ENCODE measurements around the gene ATM.

Gene ATM

GRCh38 chr11:108235633-108236032 is 12.8 kb downstream of the ATM start:
- DNase-seq (no peak), ATAC-seq (ENCODE audit: insufficient read depth, low read depth) (no peak)
- TF ChIP-seq CTCF (IDR thresholded peaks at IDR 0.05; ENCODE audit: borderline replicate concordance, extremely low read depth, low read length, poor library complexity, severe bottlenecking) (no peak), EZH2 (IDR thresholded peaks at IDR 0.05; ENCODE audit: borderline replicate concordance, low read depth, low read length, severe bottlenecking) (no peak)
- peaks cover 56% of the 10 kb centered on the region for H3K36me3 ChIP-seq (ENCODE audit: insufficient read depth, low read length)
- no peaks in the 10 kb centered on the region for H3K9me3 ChIP-seq (ENCODE audit: insufficient read depth, low read length, severe bottlenecking)
- H3K79me2 ChIP-seq (ENCODE audit: insufficient read depth, low read length): peaks cover 40% of the 10 kb centered on the region
- peak overlapping the region; percentile 41 for H3K9ac ChIP-seq (ENCODE audit: low read depth, low read length)
- 0 out of 4 replicates have a peak overlapping the region, but pooled peaks of 1 of the 2 experiments have one; percentile 6 for H3K4me3 ChIP-seq (ENCODE audit: low read depth in 1 of 2, low read length in 2 of 2)
- peak overlapping the region; percentile 55 for H3K4me2 ChIP-seq (ENCODE audit: insufficient read depth, low read length)
- H3K27ac ChIP-seq (ENCODE audit: low read length): peak overlapping the region; percentile 94
- no peaks in the 10 kb centered on the region for H3K27me3 ChIP-seq (ENCODE audit: insufficient read depth, low read length, poor library complexity)
- H3K4me1 ChIP-seq (ENCODE audit: insufficient read depth, low read length): peaks cover 63% of the 10 kb centered on the region
- no peak overlapping the region for H2AFZ ChIP-seq (ENCODE audit: low read depth, low read length)
- no peaks in the 10 kb centered on the region for H4K20me1 ChIP-seq (ENCODE audit: insufficient read depth, low read length)

GRCh38 chr11:108237058-108237481 is 14.2 kb downstream of the ATM start:
- H3K27ac ChIP-seq (ENCODE audit: low read length): peak overlapping the region; percentile 94
- H2AFZ ChIP-seq (ENCODE audit: low read depth, low read length): no peak overlapping the region
- H3K4me1 ChIP-seq (ENCODE audit: insufficient read depth, low read length): peaks cover 67% of the 10 kb centered on the region
- no peaks in the 10 kb centered on the region for H4K20me1 ChIP-seq (ENCODE audit: insufficient read depth, low read length)
- H3K9me3 ChIP-seq (ENCODE audit: insufficient read depth, low read length, severe bottlenecking): no peaks in the 10 kb centered on the region
- H3K9ac ChIP-seq (ENCODE audit: low read depth, low read length): peak overlapping the region; percentile 49
- peaks cover 31% of the 10 kb centered on the region for H3K79me2 ChIP-seq (ENCODE audit: insufficient read depth, low read length)
- H3K4me2 ChIP-seq (ENCODE audit: insufficient read depth, low read length): peak overlapping the region; percentile 55
- H3K36me3 ChIP-seq (ENCODE audit: insufficient read depth, low read length): peaks cover 52% of the 10 kb centered on the region
- TF ChIP-seq EZH2 (IDR thresholded peaks at IDR 0.05; ENCODE audit: borderline replicate concordance, low read depth, low read length, severe bottlenecking) (no peak), CTCF (IDR thresholded peaks at IDR 0.05; ENCODE audit: borderline replicate concordance, extremely low read depth, low read length, poor library complexity, severe bottlenecking) (no peak)
- ATAC-seq (ENCODE audit: insufficient read depth, low read depth) (peak; percentile 53), DNase-seq (peak; percentile 39)
- H3K27me3 ChIP-seq (ENCODE audit: insufficient read depth, low read length, poor library complexity): no peaks in the 10 kb centered on the region
- H3K4me3 ChIP-seq (ENCODE audit: low read depth in 1 of 2, low read length in 2 of 2): peak overlapping the region in 1 of 2 experiments; percentile 30; a peak in 2 of 4 replicates

GRCh38 chr11:108239076-108239475 is 16.2 kb downstream of the ATM start:
- Histone ChIP-seq H2AFZ (ENCODE audit: low read depth, low read length) (peak overlapping the region; percentile 3; the same call in 1 of the 2 replicates), H3K27ac (ENCODE audit: low read length) (peak overlapping the region; percentile 94), H3K79me2 (ENCODE audit: insufficient read depth, low read length) (peaks cover 17% of the 10 kb centered on the region), H4K20me1 (ENCODE audit: insufficient read depth, low read length) (no peaks in the 10 kb centered on the region), H3K4me2 (ENCODE audit: insufficient read depth, low read length) (peak overlapping the region; percentile 55), H3K27me3 (ENCODE audit: insufficient read depth, low read length, poor library complexity) (no peaks in the 10 kb centered on the region), H3K4me1 (ENCODE audit: insufficient read depth, low read length) (peaks cover 67% of the 10 kb centered on the region), H3K9ac (ENCODE audit: low read depth, low read length) (peak overlapping the region; percentile 49), H3K4me3 (ENCODE audit: low read depth in 1 of 2, low read length in 2 of 2) (peak overlapping the region in 1 of 2 experiments; percentile 9; a peak in 1 of 4 replicates), H3K36me3 (ENCODE audit: insufficient read depth, low read length) (peaks cover 47% of the 10 kb centered on the region), H3K9me3 (ENCODE audit: insufficient read depth, low read length, severe bottlenecking) (no peaks in the 10 kb centered on the region)
- ATAC-seq (ENCODE audit: insufficient read depth, low read depth): peak; percentile 73
- TF ChIP-seq CTCF (IDR thresholded peaks at IDR 0.05; ENCODE audit: borderline replicate concordance, extremely low read depth, low read length, poor library complexity, severe bottlenecking) (no peak), EZH2 (IDR thresholded peaks at IDR 0.05; ENCODE audit: borderline replicate concordance, low read depth, low read length, severe bottlenecking) (no peak)
- peak; percentile 81 for DNase-seq

Measured in DND-41 (cell line).